Fibroblast of skin of left quadriceps (primary cell): ENCODE results near the gene LAIR2.
"Not testable (repeated sequence)": the region's sequence is repeated elsewhere in the genome, so short reads cannot be mapped to it uniquely, and the experiment has no call there.

Experiments used
- DNase-seq, 2 experiments: peaks; one replicate each; pipeline ENCODE4 v3.0.0-alpha.2; 2013; ENCODE audit warnings: low read depth in 2 of 2

Gene LAIR2

GRCh38 chr19:54464630-54465425, 37.8 kb upstream of the LAIR2 start:
- DNase-seq: peak in 1 of 2 experiments; percentile 49

- DNase-seq: no peak
Observed at GRCh38 chr19:54465426-54466109, 37.1 kb upstream of the LAIR2 start.

- DNase-seq: not testable (repeated sequence)
Observed at GRCh38 chr19:54466110-54466480, 36.5 kb upstream of the LAIR2 start.

GRCh38 chr19:54469496-54469934, 33.1 kb upstream of the LAIR2 start:
- no peak for DNase-seq

- DNase-seq: no peak
Observed at GRCh38 chr19:54470276-54470887, 32.2 kb upstream of the LAIR2 start.

GRCh38 chr19:54470991-54471782, 31.4 kb upstream of the LAIR2 start:
- no peak for DNase-seq

GRCh38 chr19:54473071-54473891, 29.4 kb upstream of the LAIR2 start, which contains the start of gene CDC42EP5:
Gene CDC42EP5 (minus strand): TSS chr19:54473296. CDS start chr19:54465547, 7,749 bp downstream.
- peak; percentile 89 for DNase-seq

- no peak for DNase-seq
Observed at GRCh38 chr19:54473892-54474372, 28.7 kb upstream of the LAIR2 start.

GRCh38 chr19:54475706-54476105, 26.9 kb upstream of the LAIR2 start:
- DNase-seq: no peak

GRCh38 chr19:54477650-54478049, 25.0 kb upstream of the LAIR2 start:
- no peak for DNase-seq

GRCh38 chr19:54478677-54479266, 23.9 kb upstream of the LAIR2 start:
- peak; percentile 11 to 17 for DNase-seq

GRCh38 chr19:54480051-54480450, 22.6 kb upstream of the LAIR2 start:
- no peak for DNase-seq

GRCh38 chr19:54481326-54481930, 21.2 kb upstream of the LAIR2 start:
- peak; percentile 11 to 23 for DNase-seq

GRCh38 chr19:54482889-54483288, 19.7 kb upstream of the LAIR2 start:
- no peak for DNase-seq

GRCh38 chr19:54484451-54484850, 18.2 kb upstream of the LAIR2 start:
- DNase-seq: no peak

GRCh38 chr19:54485851-54486250, 16.8 kb upstream of the LAIR2 start:
- DNase-seq: no peak

GRCh38 chr19:54489341-54489740, 13.3 kb upstream of the LAIR2 start:
- DNase-seq: no peak

- DNase-seq: no peak
Observed at GRCh38 chr19:54489766-54490165, 12.9 kb upstream of the LAIR2 start.

- DNase-seq: no peak
Observed at GRCh38 chr19:54492568-54492967, 10.1 kb upstream of the LAIR2 start.

GRCh38 chr19:54493056-54493455, 9.6 kb upstream of the LAIR2 start:
- not testable (repeated sequence) for DNase-seq
